ENCODE data around the gene PSMB4.
"Not testable (repeated sequence)": the region's sequence is repeated elsewhere in the genome, so short reads cannot be mapped to it uniquely, and the experiment has no call there.

PSMB4 gene

DNA sequence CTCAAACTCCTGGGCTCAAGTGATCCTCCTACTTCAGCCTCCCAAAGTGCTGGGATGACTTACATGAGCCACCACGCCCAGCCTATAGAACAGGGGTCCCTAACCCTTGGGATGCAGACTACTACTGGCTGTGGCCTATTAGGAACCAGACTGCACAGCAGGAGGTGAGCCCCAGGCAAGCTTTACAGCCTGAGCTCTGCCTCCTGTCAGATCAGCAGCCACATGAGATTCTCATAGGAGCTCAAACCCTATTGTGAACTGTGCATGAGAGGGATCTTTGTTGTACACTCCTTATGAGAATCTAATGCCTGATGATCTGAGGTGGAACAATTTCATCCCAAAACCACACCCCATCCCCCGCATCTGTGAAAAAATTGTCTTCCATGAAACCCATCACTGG is 13.4 kb upstream of the PSMB4 start:
- DNase-seq = no peak

DNA sequence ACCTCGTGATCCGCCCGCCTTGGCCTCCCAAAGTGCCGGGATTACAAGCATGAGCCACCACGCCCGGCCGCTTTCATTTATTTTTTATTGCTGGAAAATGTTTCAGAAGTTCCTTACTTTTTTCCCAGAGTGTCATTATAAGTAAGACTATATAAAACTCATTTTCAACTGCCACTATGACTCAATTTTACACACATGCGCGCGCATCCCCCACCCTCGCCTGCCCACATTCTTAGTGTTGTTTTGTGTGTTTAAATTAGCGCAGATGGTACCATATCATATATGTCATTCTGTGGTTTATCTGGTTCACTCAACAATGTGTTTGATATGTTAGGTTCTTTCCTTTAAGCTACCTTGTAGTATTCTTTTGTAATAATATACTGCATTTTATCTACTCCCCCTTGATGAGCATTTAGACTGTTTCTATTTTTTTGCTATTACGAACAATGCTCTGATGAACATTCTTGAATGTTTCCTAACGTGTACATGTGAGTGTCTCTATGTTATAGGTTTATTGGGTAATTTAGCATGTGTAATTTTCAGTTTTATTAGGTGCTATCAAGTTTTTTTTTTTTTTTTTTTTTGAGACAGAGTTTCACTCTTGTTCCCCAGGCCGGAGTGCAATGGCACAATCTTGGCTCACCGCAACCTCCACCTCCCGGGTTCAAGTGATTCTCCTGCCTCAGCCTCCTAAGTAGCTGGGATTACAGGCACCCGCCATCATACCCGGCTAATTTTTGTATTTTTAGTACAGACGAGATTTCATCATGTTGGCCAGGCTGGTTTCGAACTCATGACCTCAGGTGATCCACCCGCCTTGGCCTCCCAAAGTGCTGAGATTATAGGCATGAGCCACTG is 8.9 kb upstream of the PSMB4 start:
- DNase-seq = not testable (repeated sequence)

DNA sequence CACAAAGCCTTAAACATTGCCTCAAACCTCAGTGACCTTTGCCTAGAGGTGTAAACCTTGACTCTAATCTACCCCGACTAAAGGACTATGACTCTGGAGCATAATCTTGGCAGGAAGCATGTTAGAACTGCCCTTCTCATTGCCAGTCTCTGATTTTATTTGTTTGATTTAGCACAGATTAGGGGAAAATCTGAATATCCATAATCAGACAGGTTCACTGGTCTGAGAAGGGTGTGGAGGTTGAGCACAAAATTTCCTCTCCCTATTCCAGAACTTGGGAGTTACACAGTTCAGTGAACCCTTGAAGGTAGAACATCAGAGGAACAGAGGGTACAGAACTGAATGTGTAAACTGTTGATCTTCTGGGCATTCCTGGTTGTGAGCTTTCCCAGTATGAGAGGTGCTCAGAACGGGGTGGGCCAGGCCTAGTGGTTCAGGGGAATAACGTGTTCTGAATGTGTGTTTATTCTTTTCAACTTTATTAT is 8.3 kb upstream of the PSMB4 start:
- DNase-seq = no peak

DNA sequence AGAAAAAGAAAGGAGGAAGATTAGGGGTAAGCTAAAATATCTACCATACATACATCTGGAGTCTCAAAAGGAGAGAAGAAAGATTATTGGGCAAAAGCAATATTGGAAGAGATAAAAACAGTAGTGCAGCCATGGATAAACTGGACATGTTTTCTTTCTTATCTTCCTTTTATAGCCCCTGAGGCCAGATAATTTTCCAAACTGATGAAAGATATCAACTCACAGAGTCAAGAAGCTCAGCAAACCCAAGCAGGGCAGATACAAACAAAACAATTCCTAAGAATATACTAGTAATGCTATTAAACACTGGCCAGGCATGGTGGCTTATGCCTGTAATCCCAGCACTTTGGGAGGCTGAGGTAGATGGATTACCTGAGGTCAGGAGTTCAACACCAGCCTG is 5.8 kb upstream of the PSMB4 start:
- no peak for DNase-seq

DNA sequence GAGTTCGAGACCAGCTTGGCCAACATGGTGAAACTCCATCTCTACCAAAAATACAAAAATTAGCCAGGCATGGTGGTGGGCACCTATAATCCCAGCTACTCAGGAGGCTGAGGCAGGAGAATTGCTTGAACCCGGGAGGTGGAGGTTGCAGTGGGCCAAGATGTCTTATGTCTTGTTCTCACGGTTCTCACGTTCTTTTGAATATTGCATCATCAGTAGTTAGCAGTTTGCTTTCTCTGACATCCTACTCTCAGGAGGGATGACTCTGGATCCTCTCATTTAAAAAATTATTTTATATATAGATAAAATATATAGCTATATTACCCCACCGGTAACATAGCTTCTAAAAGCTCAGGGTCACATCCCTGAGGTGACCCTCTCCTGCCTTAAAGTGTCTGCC is 3.1 kb upstream of the PSMB4 start:
- not testable (repeated sequence) for DNase-seq

DNA sequence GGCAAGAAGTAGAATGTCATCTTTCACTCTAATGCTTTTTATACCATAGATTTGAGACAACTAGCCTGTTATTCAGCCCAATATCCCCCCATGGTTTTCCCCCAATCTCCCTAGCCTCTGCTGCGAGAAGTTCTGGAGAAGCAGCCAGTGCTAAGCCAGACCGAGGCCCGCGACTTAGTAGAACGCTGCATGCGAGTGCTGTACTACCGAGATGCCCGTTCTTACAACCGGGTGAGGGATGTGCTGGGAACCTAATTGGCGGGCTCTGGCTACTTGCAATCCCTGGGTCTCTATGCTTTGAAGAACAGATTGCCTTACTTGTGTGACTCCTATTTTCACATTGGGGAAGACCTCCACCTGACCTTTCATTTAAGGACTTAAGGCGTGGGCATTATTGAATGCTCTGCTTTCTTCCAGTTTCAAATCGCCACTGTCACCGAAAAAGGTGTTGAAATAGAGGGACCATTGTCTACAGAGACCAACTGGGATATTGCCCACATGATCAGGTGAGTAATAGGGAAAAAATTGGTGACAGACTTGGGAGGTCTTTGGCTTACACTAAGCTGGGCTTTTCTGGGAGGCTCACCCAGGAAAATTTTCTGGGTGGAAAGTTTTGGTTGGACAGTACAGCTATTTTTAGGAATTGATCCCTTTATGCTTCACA is 1.9 kb downstream of the PSMB4 start:
- no peak for DNase-seq

DNA sequence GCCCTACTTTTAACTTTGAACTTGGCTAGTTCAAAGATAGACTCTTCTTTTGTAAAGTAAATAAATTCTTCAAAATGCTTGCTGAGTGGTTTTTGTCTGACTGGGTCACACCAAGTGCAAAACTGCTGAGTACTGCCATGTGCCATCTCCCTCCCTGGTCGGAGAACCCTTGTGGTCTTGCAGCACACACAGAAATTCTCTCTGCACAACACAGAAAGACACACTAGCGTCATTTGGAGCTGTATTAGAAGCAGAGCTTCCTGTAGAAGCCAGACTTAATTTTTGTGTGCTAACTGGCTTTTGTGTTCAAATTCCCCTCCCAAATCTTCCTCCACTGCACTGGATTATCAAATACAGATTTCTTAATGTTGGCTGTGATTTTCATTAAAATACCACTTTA is 2.5 kb downstream of the PSMB4 start:
- no peak for DNase-seq

DNA sequence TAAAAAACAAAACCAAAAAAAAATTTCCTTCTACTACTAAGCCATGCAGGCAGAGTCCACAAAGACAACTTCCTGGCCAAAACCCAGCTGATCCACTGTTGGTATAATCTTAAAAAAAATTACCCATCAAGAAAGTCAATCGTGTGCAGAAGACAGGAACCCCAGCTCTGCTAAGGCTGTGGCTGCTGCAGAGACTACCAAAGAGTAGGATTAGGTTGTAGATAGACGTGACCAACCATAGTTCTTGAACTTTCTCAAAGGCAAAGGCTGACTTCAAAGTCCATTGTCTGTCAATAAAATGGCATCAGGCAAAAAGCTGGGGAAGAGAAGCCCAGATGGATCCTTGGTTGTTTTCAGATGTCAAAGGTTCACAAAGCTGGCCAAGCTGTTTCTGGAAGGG is 3.4 kb downstream of the PSMB4 start:
- DNase-seq = no peak

DNA sequence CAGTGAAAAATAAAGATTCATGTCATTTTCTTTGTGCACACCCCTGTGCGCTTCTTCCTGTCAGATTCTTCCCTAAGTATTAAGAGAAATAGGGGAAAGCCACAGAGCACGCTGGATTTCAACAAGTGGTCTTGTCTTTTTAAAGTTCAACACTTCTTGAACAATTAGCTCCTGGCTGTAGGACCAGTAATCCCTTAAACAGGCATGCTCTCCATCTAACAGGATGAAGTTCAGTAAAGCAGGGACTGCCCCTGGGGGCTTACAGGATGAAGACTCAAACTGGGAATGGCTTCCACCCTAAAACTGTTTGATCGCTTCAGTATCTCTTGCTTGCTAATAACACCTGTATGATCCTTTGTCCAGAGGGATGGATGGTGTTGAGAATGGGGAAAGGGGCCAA is 4.2 kb downstream of the PSMB4 start:
- no peak for DNase-seq

DNA sequence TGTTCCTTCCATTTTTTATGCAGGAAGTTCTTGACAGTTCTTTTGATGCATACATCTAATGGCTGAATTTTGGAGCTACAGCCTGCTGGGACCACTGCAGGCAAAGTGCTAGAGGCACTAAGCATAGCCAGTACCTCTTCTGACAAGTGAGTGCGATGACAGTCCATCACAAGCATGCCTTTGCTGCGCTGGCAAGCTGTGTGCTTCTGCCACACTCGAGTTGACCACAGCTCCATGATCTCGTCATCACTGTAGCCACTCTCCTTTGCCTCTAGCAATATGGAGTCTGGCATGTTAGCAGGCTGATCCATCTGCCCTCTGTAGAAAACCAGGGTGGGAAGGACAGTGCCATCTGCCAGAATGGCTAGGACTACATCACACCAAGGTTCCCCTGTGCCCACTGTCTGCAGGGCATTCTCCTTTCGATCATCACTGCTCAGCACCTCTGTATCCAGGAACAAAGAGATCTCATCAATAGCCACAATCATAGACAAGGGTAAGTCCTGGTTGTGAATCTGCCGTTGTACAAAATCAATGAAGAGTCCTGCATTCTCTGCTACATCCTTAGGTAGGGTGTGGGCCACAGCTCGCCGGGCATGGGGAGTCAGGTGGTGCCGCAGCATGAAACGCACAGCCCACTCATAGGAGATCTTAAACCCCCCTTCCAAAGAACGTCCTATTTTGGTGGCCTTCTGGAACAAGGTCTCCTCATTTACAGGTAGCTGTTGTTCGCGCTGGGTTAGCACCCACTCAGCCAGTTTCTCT is 6.0 kb downstream of the PSMB4 start:
- no peak for DNase-seq

DNA sequence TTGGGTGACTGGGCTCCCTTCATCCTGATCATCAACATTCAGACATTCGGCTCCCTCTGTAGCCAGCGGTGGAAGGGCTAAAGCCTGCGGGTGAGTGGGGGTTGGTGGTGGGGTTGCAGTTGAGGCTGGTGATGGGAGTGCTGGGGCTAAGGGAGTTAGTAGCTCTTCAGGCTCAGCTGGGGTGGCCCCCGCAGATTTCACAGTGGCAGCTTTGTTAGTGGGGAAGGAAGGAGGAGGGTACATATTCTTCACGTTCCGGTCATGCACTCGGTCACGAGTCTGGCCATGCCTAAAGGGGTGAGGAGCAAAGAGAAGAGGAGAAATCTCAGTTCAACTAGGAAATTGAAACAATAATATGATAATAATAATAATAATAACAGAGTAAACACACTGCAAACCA is 6.8 kb downstream of the PSMB4 start:
- DNase-seq = peak in 18 of 56 donors; percentile 1 to 48 (median 13)

DNA sequence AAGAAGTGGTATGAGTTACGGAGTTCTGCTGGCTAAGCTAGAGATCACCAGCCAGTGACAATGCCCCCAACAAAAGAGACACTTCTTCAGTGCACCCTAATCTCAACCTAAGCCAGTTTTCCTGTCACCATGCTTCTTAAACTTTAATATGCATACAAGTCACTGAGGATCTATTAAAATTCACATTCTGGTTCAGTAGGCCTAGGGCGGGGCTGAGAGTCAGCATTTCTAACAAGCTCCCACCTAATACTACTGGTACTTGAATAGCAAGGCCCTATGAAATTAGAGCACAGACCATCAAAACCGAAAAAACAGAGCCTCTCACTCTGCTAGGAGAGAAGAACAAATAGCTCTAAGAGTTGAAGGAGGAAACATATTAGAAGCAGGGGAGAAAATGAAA is 7.9 kb downstream of the PSMB4 start:
- DNase-seq = no peak

DNA sequence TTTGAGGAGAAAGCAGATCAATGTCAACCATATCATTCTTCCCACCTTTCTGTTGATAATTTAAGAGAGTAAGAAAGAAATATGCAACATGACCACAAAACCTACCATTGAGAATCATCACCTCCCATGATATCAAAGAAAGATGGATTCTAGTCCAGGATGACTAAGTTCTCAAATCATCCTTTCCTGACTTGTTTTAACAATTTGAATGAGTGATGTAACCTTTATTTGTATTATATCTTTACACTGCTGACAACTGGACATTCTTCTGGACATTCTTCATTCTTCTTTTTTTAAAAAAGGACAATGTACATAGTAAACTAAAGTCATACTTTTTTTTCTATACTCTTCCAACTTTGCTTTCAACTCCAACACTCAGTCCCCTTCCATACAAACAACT is 9.5 kb downstream of the PSMB4 start:
- DNase-seq = no peak

DNA sequence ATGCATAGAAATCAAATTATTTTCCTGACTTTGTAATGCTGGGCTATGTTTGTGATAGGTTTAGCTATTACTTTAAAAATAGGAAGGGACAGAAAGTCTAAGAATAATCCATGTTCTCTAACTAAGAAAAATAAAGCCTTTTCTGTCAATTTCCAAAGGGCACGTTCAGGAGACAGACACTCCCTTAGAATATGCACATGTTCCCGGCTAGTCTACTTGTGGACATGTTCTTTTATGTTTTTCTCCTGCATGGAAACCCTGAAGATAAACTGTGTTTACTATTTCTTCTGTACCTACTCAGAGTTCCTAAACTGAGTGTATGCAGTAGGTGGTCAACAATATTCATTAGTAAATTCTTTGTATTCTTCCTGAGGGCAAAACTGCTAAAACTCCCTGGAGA is 12.5 kb downstream of the PSMB4 start:
- DNase-seq = no peak

DNA sequence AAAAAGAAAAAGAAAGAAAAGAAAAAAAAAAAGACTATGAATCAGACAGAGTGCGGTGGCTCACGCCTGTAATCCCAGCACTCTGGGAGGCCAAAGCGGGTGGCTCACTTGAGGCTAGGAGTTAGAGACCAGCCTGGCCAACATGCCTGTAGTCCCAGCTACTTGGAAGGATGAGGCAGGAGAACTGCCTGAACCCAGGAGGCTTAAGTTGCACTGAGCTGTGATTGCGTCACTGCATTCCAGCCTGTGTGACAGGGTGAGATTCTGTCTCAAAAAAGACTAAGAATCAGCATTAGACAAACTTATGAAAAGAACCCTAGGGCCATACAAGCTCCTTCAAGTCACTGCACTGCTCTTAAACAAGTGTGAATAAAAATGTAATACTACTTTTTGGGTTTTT is 16.9 kb downstream of the PSMB4 start:
- DNase-seq = no peak

DNA sequence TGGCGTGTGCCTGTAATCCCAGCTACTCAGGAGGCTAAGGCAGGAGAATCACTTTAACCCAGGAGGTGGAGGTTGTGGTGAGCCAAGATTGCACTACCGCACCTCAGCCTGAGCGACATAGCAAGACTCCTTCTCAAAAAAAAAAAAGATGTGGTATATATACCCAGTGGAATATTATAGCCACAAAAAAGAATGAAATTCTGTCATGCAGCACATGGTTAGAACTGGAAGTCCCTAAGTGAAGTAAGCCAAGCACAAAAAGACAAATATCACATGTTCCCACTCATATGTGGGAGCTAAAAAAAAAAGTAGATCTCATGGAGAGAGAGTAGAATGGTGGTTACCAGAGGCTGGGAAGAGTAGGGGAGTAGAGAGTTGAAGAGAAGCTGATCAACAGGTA is 18.7 kb downstream of the PSMB4 start:
- DNase-seq = no peak

DNA sequence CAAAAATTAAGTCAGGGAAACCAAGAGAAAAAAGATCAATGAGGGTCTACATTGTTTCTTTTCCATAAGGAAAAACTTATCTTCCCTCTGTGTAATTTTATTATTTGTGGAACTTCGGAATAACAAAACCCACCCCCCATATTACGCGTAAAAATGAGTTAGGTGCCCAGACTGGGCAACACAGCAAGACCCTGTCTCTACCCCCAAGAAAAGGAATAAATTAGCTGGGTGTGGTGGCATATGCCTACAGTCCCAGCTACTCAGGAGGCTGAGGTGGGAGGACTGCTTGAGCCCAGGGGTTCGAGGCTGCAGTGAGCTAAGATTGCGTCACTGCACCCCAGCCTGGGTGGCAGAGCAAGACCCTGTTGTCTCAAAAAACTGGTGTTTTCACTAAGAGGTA is 20.4 kb downstream of the PSMB4 start:
- no peak for DNase-seq

DNA sequence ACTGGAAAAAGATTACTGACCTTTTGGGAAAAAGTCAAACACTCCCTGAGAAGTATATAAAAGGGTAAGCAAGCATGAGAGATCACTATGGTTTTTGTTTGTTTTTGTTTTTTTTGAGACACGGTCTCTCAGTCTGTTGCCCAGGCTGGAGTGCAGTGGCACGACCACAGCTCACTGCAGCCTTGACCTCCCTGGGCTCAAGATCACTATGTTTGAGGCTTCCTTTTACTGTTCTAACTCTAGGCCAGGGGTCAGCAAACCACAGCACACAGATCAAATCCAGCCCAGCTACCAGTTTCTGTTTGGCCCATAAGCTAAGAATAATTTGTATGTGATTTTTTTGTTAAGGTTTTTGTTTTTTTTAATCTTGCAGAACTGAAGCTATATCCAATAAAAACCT is 25.7 kb downstream of the PSMB4 start:
- no peak for DNase-seq

DNA sequence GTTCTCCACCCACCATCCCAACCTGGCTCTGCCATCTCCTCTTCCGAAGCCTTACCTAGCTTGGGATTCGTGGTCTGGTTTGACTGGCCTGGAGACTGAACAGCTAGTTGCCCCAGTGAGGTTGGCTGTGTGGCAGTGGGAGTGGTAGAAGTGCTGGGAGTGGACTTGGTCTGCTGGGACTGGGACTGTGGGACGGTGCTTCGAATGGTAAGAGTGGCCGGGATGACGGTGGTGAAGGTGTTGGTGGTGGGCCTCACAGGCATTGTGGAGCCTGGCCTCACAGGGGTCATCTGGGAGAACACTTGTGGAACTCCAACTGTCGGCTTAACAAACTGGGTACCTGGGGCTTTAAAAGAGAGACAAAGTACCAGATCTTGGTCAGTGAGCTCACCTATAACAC is 28.7 kb downstream of the PSMB4 start:
- DNase-seq = no peak

DNA sequence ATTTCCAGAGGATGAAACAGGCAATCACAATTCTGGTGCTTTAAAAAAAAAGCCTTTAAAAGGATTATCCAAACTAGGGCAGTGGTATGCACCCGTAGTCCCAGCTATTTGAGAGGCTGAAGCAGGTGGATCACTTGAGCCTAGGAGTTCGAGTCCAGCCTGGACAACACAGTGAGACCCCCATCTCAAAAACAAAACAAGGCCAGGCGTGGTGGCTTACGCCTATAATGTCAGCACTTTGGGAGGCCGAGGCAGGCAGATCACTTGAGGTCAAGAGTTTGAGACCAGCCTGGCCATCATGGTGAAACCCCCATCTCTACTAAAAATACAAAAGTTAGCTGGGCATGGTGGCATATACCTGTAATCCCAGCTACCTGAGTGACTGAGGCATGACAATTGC is 34.5 kb downstream of the PSMB4 start:
- not testable (repeated sequence) for DNase-seq

DNA sequence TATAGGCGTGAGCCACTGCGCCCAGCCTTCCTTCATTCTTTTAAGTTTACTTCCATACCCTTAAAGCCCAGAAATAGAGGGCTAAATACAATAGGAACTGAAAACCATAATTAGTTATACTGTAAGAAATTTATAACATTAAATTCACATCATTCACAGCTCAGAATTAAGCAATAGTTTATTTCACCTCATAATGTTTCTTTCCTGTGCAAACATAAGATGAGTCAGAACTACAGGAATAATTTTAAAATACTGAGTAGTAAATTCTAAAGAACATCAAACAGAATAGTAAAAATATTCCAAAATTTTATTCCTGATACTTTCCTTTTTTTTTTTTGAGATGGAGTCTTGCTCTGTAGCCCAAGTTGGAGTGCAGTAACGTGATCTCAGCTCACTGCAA is 35.8 kb downstream of the PSMB4 start:
- no peak for DNase-seq

DNA sequence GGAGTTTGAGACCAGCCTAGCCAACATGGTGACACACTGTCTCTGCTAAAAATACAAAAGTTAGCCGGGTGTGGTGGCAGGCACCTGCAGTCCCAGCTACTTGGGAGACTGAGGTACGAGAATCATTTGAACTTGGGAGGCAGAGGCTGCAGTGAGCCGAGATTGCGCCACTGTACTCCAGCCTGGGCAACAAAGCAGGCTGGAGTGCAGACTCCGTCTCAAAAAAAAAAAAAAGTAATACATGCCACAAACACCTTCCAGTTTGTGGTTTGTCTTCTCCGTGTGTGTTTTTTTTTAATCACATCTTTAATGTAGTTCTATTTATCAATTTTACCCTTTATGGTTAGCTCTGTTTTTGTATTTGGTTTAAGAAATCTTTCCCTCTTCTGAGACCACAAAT is 37.6 kb downstream of the PSMB4 start:
- DNase-seq = no peak

All from amygdala (tissue), 56 donors.